Measurements from ENCODE around the gene NDUFS6. TPM values are rescaled to one million over a fixed set of nuclear protein-coding genes. Genes with fewer than 3 reads are reported as not detected.

Gene NDUFS6
- 10 to 100 TPM; 39.0 to 60.6 (median 47.3) TPM for polyA plus RNA-seq (ENCODE audit: low read depth in 6 of 6)

DNA sequence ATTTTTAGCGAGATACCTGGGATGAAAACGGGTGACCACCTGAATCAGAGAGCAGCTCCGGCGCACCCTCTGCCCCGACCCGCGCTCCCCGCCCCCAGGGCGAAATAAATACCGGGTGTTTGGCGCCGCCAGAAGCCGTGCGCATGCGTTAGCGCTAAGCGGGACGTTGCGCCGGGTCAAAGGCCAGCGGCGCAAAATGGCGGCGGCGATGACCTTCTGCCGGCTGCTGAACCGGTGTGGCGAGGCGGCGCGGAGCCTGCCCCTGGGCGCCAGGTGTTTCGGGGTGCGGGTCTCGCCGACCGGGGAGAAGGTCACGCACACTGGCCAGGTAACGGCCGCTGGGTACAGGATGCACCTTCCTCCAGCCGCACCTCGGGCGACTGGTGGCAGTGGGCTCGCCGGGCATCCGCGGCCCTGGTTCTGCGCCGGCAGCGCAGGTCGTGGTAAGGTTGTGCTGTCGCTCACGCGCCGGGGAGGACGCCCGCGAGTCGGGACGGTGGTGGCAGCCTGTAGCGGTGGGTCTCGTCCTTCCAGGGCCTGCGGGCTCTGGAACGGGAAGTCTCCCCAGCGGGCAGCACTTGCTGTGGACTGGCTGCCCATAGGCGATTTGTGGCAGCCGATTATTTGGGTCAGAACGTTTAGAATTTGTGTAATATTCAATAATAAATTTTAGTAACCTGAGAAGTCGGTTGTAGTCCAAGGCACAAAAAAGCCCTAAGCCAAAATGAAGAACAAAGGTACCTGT, at the start of gene NDUFS6:
NDUFS6 (plus strand) TSS at position 186 of the 745 bp plus-strand sequence; CDS start at position 197, 11 bp downstream.
- H3K27me3 Mint-ChIP-seq: no peaks in the 10 kb centered on the region
- peak; percentile 73 for DNase-seq
- peaks cover 2 to 12% of the 10 kb centered on the region in 2 donors for H3K36me3 Mint-ChIP-seq
- peaks cover 47 to 66% (median 52%) of the 10 kb centered on the region in 3 donors for H3K4me1 Mint-ChIP-seq
- H3K27ac Mint-ChIP-seq: peak within 1 kb of the TSS; percentile 93 to 99 (median 98)
- no peaks in the 10 kb centered on the region for H3K9me3 Mint-ChIP-seq
- peak within 1 kb of the TSS; percentile 94 to 100 (median 98) for H3K4me3 Mint-ChIP-seq
- ATAC-seq (ENCODE audit: low read depth in 2 of 2): peak; percentile 58 to 61

DNA sequence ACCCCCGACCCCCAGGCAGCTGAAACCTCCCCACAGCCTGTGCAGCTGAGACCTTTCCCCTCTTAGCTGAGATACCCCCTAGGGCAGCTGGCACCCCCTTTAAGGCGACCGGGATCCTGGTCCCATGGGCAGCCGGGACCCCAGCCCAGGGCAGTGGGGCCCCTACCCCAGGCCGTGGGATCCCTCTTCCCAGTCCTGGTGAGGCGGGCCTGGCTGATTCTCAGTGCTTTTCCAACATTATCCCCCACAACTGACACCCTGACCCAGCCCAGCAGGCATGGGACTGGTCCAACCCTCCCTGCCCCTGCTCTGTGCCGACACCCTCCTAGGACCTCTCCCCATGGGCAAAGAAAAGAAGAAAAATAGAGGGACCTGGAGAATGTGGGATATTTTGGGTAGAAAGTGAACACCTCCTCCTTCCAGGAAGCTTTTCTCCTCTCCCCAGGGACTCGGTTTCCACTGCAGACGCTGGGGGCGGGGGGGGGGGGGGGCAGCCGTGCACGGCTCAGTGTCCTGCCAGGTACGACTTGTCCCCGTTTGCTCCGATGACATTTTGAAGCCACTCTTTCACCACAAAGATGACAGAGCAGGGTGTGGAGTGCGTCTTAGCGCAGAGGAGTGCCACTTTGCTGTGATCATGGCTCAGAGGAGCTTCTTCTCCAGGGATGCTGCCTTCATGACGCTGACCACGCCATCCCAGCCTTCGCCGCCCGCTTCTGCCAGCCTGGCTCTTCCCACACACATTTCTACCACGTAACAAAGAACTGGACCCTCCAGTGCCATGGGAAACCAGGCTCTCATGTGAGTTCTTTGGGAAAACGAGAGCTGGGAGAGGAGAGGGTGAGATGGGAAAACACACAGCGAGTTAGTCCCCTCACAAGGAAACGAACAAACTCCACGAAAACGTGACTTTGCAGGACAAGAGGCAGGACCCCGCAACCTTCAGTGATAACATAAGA, 49.1 kb upstream of the NDUFS6 start:
- Mint-ChIP-seq H3K9me3 (peaks cover 0 to 2% (median 0%) of the 10 kb centered on the region in 7 donors), H3K27ac (no peak overlapping the region), H3K4me1 (no peaks in the 10 kb centered on the region), H3K27me3 (peaks cover 9 to 32% (median 14%) of the 10 kb centered on the region in 3 donors), H3K4me3 (no peak overlapping the region), H3K36me3 (no peaks in the 10 kb centered on the region)
- no peak for ATAC-seq (ENCODE audit: low read depth in 2 of 2)
- DNase-seq: no peak

DNA sequence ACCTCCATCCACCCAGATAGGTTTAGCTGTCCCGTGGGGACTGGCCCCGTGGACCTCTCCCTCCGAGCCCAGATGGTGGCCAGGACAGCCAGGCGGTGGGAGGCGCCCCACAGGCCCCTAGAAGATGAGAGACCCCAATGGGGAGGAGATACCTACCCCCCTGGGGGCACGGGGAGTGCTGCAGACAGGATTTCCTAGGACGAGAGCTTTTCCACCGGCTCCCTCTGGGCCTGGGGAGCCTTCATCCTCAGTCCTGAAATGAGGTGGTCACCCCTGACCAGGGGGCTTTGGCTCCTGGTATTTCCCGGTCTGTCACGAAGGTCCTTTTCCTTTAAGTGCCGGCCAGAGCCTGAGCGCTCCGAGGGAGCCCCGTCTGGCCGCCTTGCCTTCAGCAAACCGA, 48.3 kb upstream of the NDUFS6 start:
- DNase-seq: no peak
- no peak overlapping the region for H3K27ac Mint-ChIP-seq
- H3K27me3 Mint-ChIP-seq: peaks cover 8 to 29% (median 14%) of the 10 kb centered on the region in 3 donors
- H3K4me1 Mint-ChIP-seq: no peaks in the 10 kb centered on the region
- no peak for ATAC-seq (ENCODE audit: low read depth in 2 of 2)
- peaks cover 0 to 6% (median 0%) of the 10 kb centered on the region in 7 donors for H3K9me3 Mint-ChIP-seq
- H3K36me3 Mint-ChIP-seq: no peaks in the 10 kb centered on the region
- no peak overlapping the region for H3K4me3 Mint-ChIP-seq

DNA sequence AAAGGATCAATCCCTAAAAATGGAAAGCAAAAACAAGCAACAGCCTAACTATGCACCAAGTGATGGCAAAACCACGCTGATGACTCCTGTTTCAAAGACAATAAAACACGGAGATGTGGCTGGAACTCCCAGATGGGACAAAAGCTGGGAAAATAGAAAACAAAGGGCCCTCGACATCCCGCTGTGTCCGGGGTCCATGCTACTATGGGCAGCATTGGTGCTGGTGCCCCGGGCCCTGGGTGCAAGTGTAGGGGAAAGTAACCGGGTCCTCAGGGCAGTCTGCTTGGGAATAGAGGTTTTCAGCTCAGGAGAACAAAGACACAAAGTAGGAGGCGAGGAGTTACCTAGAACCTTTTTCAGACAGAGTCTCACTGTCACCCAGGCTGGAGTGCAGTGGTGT, 47.7 kb upstream of the NDUFS6 start:
- H3K27ac Mint-ChIP-seq: no peak overlapping the region
- peaks cover 2 to 12% (median 6%) of the 10 kb centered on the region in 7 donors for H3K9me3 Mint-ChIP-seq
- no peak for DNase-seq
- H3K4me1 Mint-ChIP-seq: no peaks in the 10 kb centered on the region
- H3K4me3 Mint-ChIP-seq: no peak overlapping the region
- peaks cover 0 to 5% of the 10 kb centered on the region in 2 donors for H3K36me3 Mint-ChIP-seq
- peaks cover 4 to 23% (median 10%) of the 10 kb centered on the region in 3 donors for H3K27me3 Mint-ChIP-seq
- ATAC-seq (ENCODE audit: low read depth in 2 of 2): no peak

DNA sequence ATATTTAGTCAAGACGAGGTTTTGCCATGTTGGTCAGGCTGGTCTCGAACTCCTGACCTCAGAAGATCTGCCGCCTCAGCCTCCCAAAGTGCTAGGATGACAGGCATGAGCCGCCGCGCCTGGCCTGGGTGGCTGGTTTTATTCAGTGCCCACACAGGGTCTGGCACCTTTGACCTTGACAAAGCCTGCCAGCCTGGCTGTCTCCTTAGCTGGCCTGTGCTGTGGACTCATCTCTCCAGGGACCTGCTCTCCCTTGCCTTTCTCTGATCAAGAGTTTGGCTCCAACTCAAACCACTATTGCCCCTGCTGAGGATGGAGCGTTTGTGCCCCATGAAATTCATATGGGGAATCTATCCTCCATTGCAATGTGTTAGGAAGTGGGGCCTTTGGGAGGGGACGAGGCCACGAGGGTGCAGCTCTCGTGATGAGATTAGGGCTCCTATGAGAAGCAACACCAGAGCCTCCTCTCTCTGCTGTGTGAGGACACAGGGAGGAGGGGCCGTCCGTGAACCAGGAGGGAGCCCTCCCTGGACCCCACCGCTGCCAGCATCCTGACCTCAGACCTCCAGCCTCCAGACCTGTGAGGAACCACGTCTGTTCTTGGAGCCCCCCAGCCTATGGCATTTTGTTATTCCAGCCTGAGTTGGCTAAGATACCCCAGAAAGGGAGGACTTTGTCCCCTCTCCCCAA, 46.5 kb upstream of the NDUFS6 start:
- ATAC-seq (ENCODE audit: low read depth in 2 of 2): no peak
- no peak for DNase-seq
- Mint-ChIP-seq H3K4me3 (no peak overlapping the region), H3K4me1 (no peaks in the 10 kb centered on the region), H3K9me3 (peaks cover 4 to 17% (median 8%) of the 10 kb centered on the region in 7 donors), H3K27ac (no peak overlapping the region), H3K36me3 (peaks cover 0 to 6% of the 10 kb centered on the region in 2 donors), H3K27me3 (peaks cover 4 to 23% (median 10%) of the 10 kb centered on the region in 3 donors)

DNA sequence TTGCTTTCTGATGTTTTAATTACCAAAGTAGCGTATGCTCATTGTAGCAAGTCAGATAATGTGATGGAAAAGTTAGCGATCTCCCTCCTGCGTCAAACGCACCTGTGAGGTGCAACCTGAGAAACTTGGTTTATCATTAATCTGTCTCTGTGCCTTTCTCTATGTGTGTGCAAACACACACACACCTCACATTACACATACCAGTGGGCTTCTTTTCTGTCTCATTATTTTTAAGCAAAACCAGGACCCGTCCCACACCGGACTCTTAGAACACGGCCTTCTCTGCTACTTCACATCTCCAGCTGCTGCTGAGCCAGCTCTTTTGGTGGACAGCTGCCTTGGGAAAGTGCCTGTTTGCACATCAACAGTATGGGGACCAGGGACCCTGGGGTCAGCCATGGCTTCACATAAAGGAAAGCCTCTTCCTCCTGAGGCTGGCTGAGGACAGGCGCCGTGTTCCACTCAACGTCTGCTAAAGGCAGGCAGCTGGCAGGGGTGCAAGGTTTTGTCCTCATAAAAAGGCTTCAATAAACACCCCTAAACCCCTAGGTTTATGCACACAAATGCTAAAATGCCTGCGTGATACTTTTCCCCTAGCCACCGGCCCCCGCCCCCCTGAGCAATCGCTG, 45.8 kb upstream of the NDUFS6 start:
- Mint-ChIP-seq H3K4me1 (no peaks in the 10 kb centered on the region), H3K27ac (no peak overlapping the region), H3K27me3 (peaks cover 4 to 23% (median 10%) of the 10 kb centered on the region in 3 donors)

DNA sequence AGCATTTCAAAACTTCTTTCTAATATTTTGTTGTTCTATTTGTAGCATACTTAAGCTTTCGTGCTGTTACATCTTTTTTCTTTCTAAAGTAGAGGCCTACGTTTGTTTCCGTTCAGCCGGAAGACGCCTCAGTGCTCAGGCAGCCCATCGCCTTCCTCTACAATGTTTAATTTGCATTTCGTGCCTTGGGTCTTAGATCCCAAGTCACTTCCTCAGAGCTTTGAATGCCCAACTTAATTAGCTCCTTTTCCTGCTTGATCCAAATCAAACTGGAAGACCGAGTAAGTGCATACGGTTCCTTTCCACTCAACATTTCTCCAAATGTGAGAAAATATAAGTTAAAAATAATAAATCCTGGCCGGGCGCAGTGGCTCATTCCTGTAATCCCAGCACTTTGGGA, 44.7 kb upstream of the NDUFS6 start:
- peaks cover 4 to 17% (median 8%) of the 10 kb centered on the region in 7 donors for H3K9me3 Mint-ChIP-seq
- no peaks in the 10 kb centered on the region for H3K4me1 Mint-ChIP-seq
- ATAC-seq (ENCODE audit: low read depth in 2 of 2): no peak

More for the DNA sequence above, 45.8 kb upstream of the NDUFS6 start:
- no peak for ATAC-seq (ENCODE audit: low read depth in 2 of 2)
- no peak for DNase-seq
- Mint-ChIP-seq H3K4me3 (no peak overlapping the region), H3K9me3 (peaks cover 4 to 17% (median 8%) of the 10 kb centered on the region in 7 donors), H3K36me3 (peaks cover 0 to 6% of the 10 kb centered on the region in 2 donors)

DNA sequence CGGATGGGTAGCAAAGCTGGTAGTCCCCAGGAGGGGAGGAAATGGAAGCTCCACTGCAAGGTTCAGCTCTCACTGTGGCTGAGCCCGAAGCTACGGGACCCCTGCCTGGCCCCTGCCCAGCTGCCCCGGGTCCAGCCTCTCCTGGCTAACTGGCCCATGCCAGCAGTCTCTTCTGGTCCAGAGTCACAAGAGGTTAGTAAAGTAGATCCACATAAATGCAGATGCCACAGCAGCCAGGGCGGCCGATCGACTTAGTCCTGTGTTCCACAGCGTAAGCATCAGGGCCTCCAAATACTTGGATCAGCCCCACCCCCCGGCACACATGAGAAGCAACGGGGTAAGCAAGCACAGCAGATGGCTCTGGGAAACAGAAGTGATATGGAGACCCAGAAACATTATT, 43.7 kb upstream of the NDUFS6 start:
- Mint-ChIP-seq H3K4me1 (no peaks in the 10 kb centered on the region), H3K36me3 (peaks cover 0 to 6% of the 10 kb centered on the region in 2 donors), H3K27me3 (peaks cover 9 to 24% (median 16%) of the 10 kb centered on the region in 3 donors), H3K4me3 (no peak overlapping the region), H3K9me3 (peaks cover 4 to 17% (median 10%) of the 10 kb centered on the region in 7 donors), H3K27ac (no peak overlapping the region)
- no peak for ATAC-seq (ENCODE audit: low read depth in 2 of 2)
- DNase-seq: no peak

More for the DNA sequence above, 44.7 kb upstream of the NDUFS6 start:
- Mint-ChIP-seq H3K27me3 (peaks cover 4 to 22% (median 14%) of the 10 kb centered on the region in 3 donors), H3K27ac (no peak overlapping the region), H3K36me3 (peaks cover 0 to 6% of the 10 kb centered on the region in 2 donors), H3K4me3 (no peak overlapping the region)
- DNase-seq: no peak

DNA sequence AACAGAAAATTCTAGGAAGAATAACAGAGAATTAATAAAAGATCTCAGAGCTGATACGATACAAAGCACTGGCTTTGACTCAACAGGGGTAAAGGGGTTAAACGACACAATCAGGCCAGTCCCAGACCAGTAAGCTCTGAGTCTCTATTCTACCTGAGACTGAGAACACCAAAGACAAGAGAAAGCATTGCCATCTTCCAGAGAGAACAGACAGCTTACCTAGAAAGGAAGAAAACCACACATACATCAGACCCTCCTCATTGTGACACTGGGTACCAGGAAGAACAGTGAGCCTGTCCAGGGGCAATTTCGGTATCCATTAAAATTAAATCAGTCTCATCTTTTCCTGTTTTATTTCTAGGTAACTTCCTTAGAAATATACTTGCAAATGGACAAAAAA, 42.6 kb upstream of the NDUFS6 start:
- no peak overlapping the region for H3K4me3 Mint-ChIP-seq
- peak overlapping the region in 1 of 6 donors; percentile 49 for H3K27ac Mint-ChIP-seq
- H3K9me3 Mint-ChIP-seq: peaks cover 4 to 17% (median 11%) of the 10 kb centered on the region in 7 donors
- H3K27me3 Mint-ChIP-seq: peaks cover 9 to 31% (median 20%) of the 10 kb centered on the region in 3 donors
- H3K4me1 Mint-ChIP-seq: no peaks in the 10 kb centered on the region
- no peak for ATAC-seq (ENCODE audit: low read depth in 2 of 2)
- DNase-seq: no peak
- H3K36me3 Mint-ChIP-seq: peaks cover 0 to 6% of the 10 kb centered on the region in 2 donors

DNA sequence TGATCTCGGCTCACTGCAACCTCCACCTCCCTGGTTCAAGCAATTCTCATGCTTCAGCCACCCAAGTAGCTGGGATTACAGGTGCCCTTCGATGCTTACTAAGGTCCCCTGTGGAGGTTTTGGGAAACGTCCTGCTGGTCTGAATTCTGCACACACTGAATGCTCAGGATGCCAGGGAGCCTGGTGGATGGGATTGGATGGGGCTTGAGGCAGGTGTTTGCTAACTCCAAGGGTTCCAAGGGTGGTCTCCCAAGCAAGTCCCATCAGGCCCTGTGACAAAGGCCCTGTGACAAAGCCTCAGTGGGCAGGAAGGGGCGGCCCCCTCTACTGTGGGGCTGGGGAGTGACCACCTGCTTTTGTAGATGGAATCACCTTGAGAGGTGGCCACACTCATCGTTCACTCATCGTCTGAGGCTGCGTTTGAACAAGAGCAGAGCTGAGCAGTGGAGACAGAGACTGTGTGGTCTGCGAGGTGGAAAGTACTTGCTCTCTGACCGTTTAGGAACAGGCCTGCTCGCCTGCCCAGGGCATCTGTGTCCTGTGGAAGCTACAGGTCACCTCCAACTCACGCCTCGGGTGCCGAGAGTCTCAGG, 41.7 kb upstream of the NDUFS6 start:
- peaks cover 13 to 40% (median 28%) of the 10 kb centered on the region in 3 donors for H3K27me3 Mint-ChIP-seq
- no peaks in the 10 kb centered on the region for H3K4me1 Mint-ChIP-seq

DNA sequence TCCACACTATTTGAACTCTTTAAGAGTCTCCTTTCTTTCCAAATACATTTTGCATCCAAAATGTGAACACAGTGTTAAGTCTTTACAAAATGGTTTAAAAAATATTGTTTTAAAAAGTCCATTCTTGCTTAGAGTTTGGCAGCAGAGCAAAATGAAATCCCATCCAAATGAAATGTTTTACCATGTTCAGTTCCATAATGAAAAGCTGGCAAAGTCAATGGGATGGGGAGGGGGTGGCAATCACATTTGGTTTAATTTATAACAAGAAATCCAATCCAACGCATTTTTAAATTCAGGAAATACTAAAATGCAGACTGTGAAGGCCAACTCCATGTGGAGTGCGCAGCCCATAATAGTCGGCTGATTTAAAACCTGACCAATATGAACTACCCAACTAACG, 41.0 kb upstream of the NDUFS6 start:
- no peak for DNase-seq
- no peak overlapping the region for H3K27ac Mint-ChIP-seq
- H3K36me3 Mint-ChIP-seq: peaks cover 0 to 6% of the 10 kb centered on the region in 2 donors
- no peak for ATAC-seq (ENCODE audit: low read depth in 2 of 2)
- H3K4me3 Mint-ChIP-seq: no peak overlapping the region
- peaks cover 0 to 2% (median 0%) of the 10 kb centered on the region in 3 donors for H3K4me1 Mint-ChIP-seq
- peaks cover 4 to 17% (median 11%) of the 10 kb centered on the region in 7 donors for H3K9me3 Mint-ChIP-seq
- peaks cover 13 to 40% (median 35%) of the 10 kb centered on the region in 3 donors for H3K27me3 Mint-ChIP-seq

More for the DNA sequence above, 41.7 kb upstream of the NDUFS6 start:
- H3K4me3 Mint-ChIP-seq: no peak overlapping the region
- H3K9me3 Mint-ChIP-seq: peaks cover 4 to 17% (median 11%) of the 10 kb centered on the region in 7 donors
- peaks cover 0 to 6% of the 10 kb centered on the region in 2 donors for H3K36me3 Mint-ChIP-seq
- ATAC-seq (ENCODE audit: low read depth in 2 of 2) (no peak), DNase-seq (no peak)
- no peak overlapping the region for H3K27ac Mint-ChIP-seq

Measured in naive B cell (primary cell).